HL-60 (cell line): ENCODE results near the gene DOCK8.

Experiments
- CTCF ChIP-seq: IDR thresholded peaks from one replicate; pipeline ENCODE4 v1.5.1; 2011; ENCODE audit warnings: low read length, control low read depth, inconsistent platforms; ENCODE audit not compliant: insufficient read depth
- GABPA ChIP-seq: IDR thresholded peaks from 2 replicates; pipeline ENCODE4 v1.6.1; 2012; ENCODE audit warnings: low read depth
- POLR2AphosphoS5 ChIP-seq: IDR thresholded peaks from 2 replicates; pipeline ENCODE4 v1.6.1; 2012; ENCODE audit warnings: low read depth
- REST ChIP-seq: IDR thresholded peaks from 2 replicates; pipeline ENCODE4 v1.6.1; 2012; ENCODE audit warnings: low read depth; ENCODE audit not compliant: insufficient replicate concordance

GRCh38 chr9:401223-401622 lies 186.6 kb downstream of the DOCK8 start:
- TF ChIP-seq CTCF (no peak), POLR2AphosphoS5 (no peak), GABPA (no peak), REST (no peak)
